Neutrophil (primary cell): ENCODE data around the gene IER3IP1.

Experiments used
- H3K27ac ChIP-seq: fragments of 200-600 bp; sonication (generic); 2 replicates; pipeline ENCODE4 v1.5.1; 2016; ENCODE audit warnings: mild to moderate bottlenecking, moderate library complexity
- H3K27me3 ChIP-seq: fragments of 200-600 bp; sonication (generic); 2 replicates; pipeline ENCODE4 v1.6.0; 2016; ENCODE audit warnings: mild to moderate bottlenecking
- H3K36me3 ChIP-seq: fragments of 200-600 bp; sonication (generic); 2 replicates; pipeline ENCODE4 v1.5.1; 2017
- H3K4me1 ChIP-seq, 2 experiments: fragments of 200-600 bp in 1 of 2; sonication (generic) in 1 of 2; 1 replicate in 1 of 2; 2 replicates in 1 of 2; pipeline versions ENCODE4 v1.5.1 to v1.6.1; 2013 to 2016; ENCODE audit warnings: low read depth in 1 of 2, low read length in 1 of 2, mild to moderate bottlenecking in 1 of 2, moderate library complexity in 1 of 2; ENCODE audit not compliant: control insufficient read depth in 1 of 2, insufficient read depth in 1 of 2
- H3K4me3 ChIP-seq, 2 experiments: fragments of 200-600 bp in 1 of 2; sonication (generic) in 1 of 2; 1 replicate in 1 of 2; 2 replicates in 1 of 2; pipeline ENCODE4 v1.5.1; 2013 to 2016; ENCODE audit warnings: low read depth in 1 of 2, low read length in 1 of 2, mild to moderate bottlenecking in 1 of 2, moderate library complexity in 1 of 2
- H3K9me3 ChIP-seq: fragments of 200-600 bp; sonication (generic); 2 replicates; pipeline ENCODE4 v1.5.1; 2016
- CTCF ChIP-seq: fragments of 200-600 bp; sonication (generic); IDR thresholded peaks from 2 replicates; pipeline ENCODE4 v1.5.1; 2016; ENCODE audit warnings: antibody characterized with exemption

Gene IER3IP1

GRCh38 chr18:47108998-47109405 lies 67.2 kb downstream of the IER3IP1 start:
- peaks cover 91% of the 10 kb centered on the region for H3K36me3 ChIP-seq
- H3K4me3 ChIP-seq: no peak overlapping the region
- no peak for TF ChIP-seq CTCF
- H3K27me3 ChIP-seq: no peaks in the 10 kb centered on the region
- H3K4me1 ChIP-seq: no peaks in the 10 kb centered on the region
- no peak overlapping the region for H3K27ac ChIP-seq
- no peaks in the 10 kb centered on the region for H3K9me3 ChIP-seq

GRCh38 chr18:47108373-47108772 lies 67.8 kb downstream of the IER3IP1 start:
- no peaks in the 10 kb centered on the region for H3K9me3 ChIP-seq
- no peaks in the 10 kb centered on the region for H3K4me1 ChIP-seq
- peaks cover 85% of the 10 kb centered on the region for H3K36me3 ChIP-seq
- no peak overlapping the region for H3K27ac ChIP-seq
- no peaks in the 10 kb centered on the region for H3K27me3 ChIP-seq
- no peak overlapping the region for H3K4me3 ChIP-seq
- TF ChIP-seq CTCF: no peak
